Gastrocnemius medialis (tissue), 4 donors: ENCODE data around the gene GNG7. TPM values are rescaled to one million over a fixed set of nuclear protein-coding genes. Genes with fewer than 3 reads are reported as not detected.

ENCODE experiments used
- ATAC-seq, 2 donors: fragments of 150-250 bp; one replicate each; pipeline ENCODE4 v1.9.1; 2016
- DNase-seq, 2 donors: peaks; one replicate each; pipeline ENCODE4 v3.0.0-alpha.2; 2019
- H3K27ac ChIP-seq, 4 donors: fragments of 200-600 bp; sonication (generic); 1 replicate in 1 of 4; 2 replicates in 3 of 4; pipeline ENCODE4 v1.5.1; 2016 to 2018; ENCODE audit warnings: mild to moderate bottlenecking in 2 of 4, moderate library complexity in 1 of 4
- H3K27me3 ChIP-seq, 3 donors: fragments of 200-600 bp; sonication (generic) in 2 of 3; 1 replicate in 1 of 3; 2 replicates in 2 of 3; pipeline versions ENCODE4 v1.5.1 to v1.6.0; 2016 to 2019; ENCODE audit warnings: mild to moderate bottlenecking in 1 of 3, moderate library complexity in 1 of 3
- H3K36me3 ChIP-seq, 2 donors: fragments of 200-600 bp; sonication (generic) in 1 of 2; one replicate each; pipeline ENCODE4 v1.5.1; 2017 to 2018
- H3K4me1 ChIP-seq, 2 donors: fragments of 200-600 bp; sonication (generic) in 1 of 2; one replicate each; pipeline ENCODE4 v1.5.1; 2016 to 2017; ENCODE audit warnings: mild to moderate bottlenecking in 2 of 2
- H3K4me3 ChIP-seq, 4 donors: fragments of 200-600 bp; sonication (generic) in 3 of 4; 1 replicate in 1 of 4; 2 replicates in 3 of 4; pipeline ENCODE4 v1.5.1; 2016 to 2019; ENCODE audit warnings: mild to moderate bottlenecking in 2 of 4
- H3K9me3 ChIP-seq, 3 donors: fragments of 200-600 bp; sonication (generic) in 2 of 3; 1 replicate in 1 of 3; 2 replicates in 2 of 3; pipeline ENCODE4 v1.5.1; 2016 to 2019
- CTCF ChIP-seq, 5 experiments: fragments of 450-650 bp in 3 of 5; fragments of 200-600 bp in 2 of 5; sonication (generic) in 2 of 5; IDR thresholded peaks in 4 of 5; conservative IDR thresholded peaks in 1 of 5; 1 replicate in 4 of 5; 2 replicates in 1 of 5; pipeline ENCODE4 v1.5.1; 2016 to 2019; ENCODE audit warnings: antibody characterized with exemption in 5 of 5, mild to moderate bottlenecking in 3 of 5, moderate library complexity in 3 of 5
- POLR2A ChIP-seq, 2 donors: fragments of 450-650 bp; IDR thresholded peaks; one replicate each; pipeline ENCODE4 v1.6.1; 2017; ENCODE audit warnings: antibody characterized with exemption in 2 of 2, mild to moderate bottlenecking in 2 of 2, moderate library complexity in 2 of 2
- in situ Hi-C, 4 donors: fragments of 200-750 bp; cut with MboI; loops; one replicate each; pipeline versions ENCODE4 v1.15.0 to v1.8.0; 2017; ENCODE audit warnings: low sequenced_read_pairs in 4 of 4
- intact Hi-C: fragments of 100-400 bp; cut with DNase I; formaldehyde crosslinking; loops from one replicate; pipeline ENCODE4 v1.15.1; 2023; ENCODE audit warnings: low total_unique reads
- total RNA-seq, 4 donors: library from RNA; depleted of rRNA; stranded (reverse); fragments of >200 nt; gene quantifications; one replicate each; pipeline versions ENCODE4 v1.1.0 to v1.2.3, GENCODE V29; 2016

Gene GNG7
- total RNA-seq, 4 donors from 2014 or later, result 0.46 to 1.1 (median 0.62) TPM

DNA sequence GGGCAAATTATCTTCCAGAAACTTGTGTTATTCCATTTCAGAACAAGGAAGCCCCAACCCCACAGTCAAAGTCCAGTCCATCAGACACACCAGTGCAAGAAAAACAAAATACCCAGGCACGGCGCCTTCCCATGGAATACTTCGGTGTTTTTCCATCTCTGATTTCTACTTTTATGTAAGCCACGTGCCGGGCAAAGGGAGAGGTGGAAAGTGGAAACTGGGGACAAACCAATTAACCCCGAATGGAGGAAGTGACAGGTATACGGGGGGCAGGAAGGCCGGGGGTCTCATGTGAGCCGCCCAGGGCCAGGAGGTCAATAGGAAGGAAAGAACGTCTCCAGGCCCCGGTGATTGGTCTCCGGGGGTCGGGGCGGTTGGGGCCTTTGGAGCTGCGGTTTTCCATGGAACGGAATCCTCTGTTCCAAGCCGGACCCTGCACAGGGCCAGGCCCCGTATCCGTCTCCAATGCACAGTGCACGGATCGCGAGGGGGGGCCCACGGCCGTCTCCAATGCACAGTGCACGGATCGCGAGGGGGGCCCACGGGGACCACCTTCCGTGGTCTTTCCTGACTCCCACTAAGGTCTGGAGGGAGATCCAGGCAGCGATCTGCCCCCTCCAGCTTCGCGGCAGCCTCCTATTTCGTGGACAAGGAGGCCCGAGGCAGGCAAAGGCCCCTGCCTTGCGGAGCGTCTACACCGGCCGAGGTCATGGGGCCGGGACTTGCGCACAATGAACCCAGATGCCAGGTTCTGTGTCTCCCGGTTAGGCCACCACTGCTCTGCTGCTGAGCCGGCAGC is 146.9 kb downstream of the GNG7 start:
- H3K4me3 ChIP-seq, result no peak overlapping the region
- intact Hi-C loops (no loop called here), in situ Hi-C loops (no loop called here)
- DNase-seq, result no peak
- no peak for ATAC-seq
- H3K9me3 ChIP-seq, result no peaks in the 10 kb centered on the region
- H3K4me1 ChIP-seq, result peaks cover 5 to 7% of the 10 kb centered on the region in 2 donors
- H3K27me3 ChIP-seq, result no peaks in the 10 kb centered on the region
- no peak for TF ChIP-seq POLR2A (IDR thresholded peaks at IDR 0.05)
- TF ChIP-seq CTCF (IDR thresholded peaks at IDR 0.05 in 4 of 5, conservative IDR thresholded peaks at IDR 0.05 in 1 of 5), result no peak
- no peaks in the 10 kb centered on the region for H3K36me3 ChIP-seq
- no peak overlapping the region for H3K27ac ChIP-seq

GRCh38 chr19:2554856-2555255 is 147.6 kb downstream of the GNG7 start:
- Histone ChIP-seq H3K36me3 (no peaks in the 10 kb centered on the region), H3K4me1 (peaks cover 7 to 11% of the 10 kb centered on the region in 2 donors), H3K9me3 (no peaks in the 10 kb centered on the region), H3K27me3 (no peaks in the 10 kb centered on the region), H3K27ac (no peak overlapping the region), H3K4me3 (no peak overlapping the region)
- in situ Hi-C loops (no loop called here), intact Hi-C loops (no loop called here)
- TF ChIP-seq POLR2A (IDR thresholded peaks at IDR 0.05) (no peak), CTCF (IDR thresholded peaks at IDR 0.05 in 4 of 5, conservative IDR thresholded peaks at IDR 0.05 in 1 of 5) (no peak)
- DNase-seq, result no peak
- no peak for ATAC-seq

DNA sequence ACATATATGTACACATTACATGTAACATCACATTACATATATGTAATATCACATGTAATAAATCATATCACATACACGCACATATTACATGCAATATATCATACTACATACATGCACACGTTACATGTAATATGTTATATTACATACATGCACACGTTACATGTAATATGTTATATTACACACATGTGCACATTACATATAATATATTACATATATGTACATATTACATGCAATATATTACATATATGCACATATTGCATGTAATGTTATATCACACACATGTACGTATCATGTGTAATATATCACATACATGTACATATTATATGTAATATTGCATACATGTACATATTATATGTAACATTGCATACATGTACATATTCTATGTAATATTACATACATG is 149.0 kb downstream of the GNG7 start:
- intact Hi-C loops, result no loop called here
- Histone ChIP-seq H3K4me3 (no peak overlapping the region), H3K4me1 (peaks cover 7 to 11% of the 10 kb centered on the region in 2 donors), H3K27me3 (no peaks in the 10 kb centered on the region), H3K27ac (no peak overlapping the region), H3K36me3 (no peaks in the 10 kb centered on the region), H3K9me3 (no peaks in the 10 kb centered on the region)
- in situ Hi-C loops, result no loop called here
- no peak for DNase-seq
- TF ChIP-seq CTCF (IDR thresholded peaks at IDR 0.05 in 4 of 5, conservative IDR thresholded peaks at IDR 0.05 in 1 of 5), result no peak
- no peak for TF ChIP-seq POLR2A (IDR thresholded peaks at IDR 0.05)
- ATAC-seq, result no peak

DNA sequence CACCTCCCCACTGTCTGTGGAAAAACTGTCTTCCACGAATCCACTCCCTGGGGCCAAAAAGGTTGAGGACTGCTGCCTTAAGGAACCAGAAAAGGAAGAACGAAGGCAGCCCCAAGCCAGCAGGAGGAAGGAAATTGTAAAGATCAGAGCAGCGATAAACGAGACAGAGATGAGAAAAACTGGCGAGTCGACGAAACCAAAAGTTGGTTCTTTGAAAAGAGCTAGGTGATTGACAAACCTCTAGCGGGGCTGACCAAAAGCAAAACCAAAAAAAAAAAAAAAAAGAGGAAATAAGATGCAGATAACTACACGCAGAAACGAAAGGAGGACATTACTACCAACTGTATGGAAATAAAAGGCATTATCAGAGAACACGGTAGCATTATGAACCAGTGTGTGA is 149.6 kb downstream of the GNG7 start:
- Histone ChIP-seq H3K27me3 (no peaks in the 10 kb centered on the region), H3K9me3 (no peaks in the 10 kb centered on the region), H3K27ac (peak overlapping the region in 3 of 4 donors; percentile 32 to 64 (median 59)), H3K4me1 (peaks cover 7 to 11% of the 10 kb centered on the region in 2 donors), H3K4me3 (peak overlapping the region in 1 of 4 donors; percentile 24), H3K36me3 (no peaks in the 10 kb centered on the region)
- in situ Hi-C loops (no loop called here), intact Hi-C loops (no loop called here)
- no peak for ATAC-seq
- no peak for DNase-seq
- TF ChIP-seq POLR2A (IDR thresholded peaks at IDR 0.05), result no peak
- no peak for TF ChIP-seq CTCF (IDR thresholded peaks at IDR 0.05 in 4 of 5, conservative IDR thresholded peaks at IDR 0.05 in 1 of 5)

- H3K27ac ChIP-seq, result no peak overlapping the region
Observed at GRCh38 chr19:2551864-2552185, 150.7 kb downstream of the GNG7 start.

More at GRCh38 chr19:2551864-2552185, 150.7 kb downstream of the GNG7 start:
- TF ChIP-seq CTCF (IDR thresholded peaks at IDR 0.05 in 4 of 5, conservative IDR thresholded peaks at IDR 0.05 in 1 of 5), result no peak
- no peak for TF ChIP-seq POLR2A (IDR thresholded peaks at IDR 0.05)
- Histone ChIP-seq H3K9me3 (no peaks in the 10 kb centered on the region), H3K4me1 (peaks cover 10 to 15% of the 10 kb centered on the region in 2 donors), H3K4me3 (no peak overlapping the region), H3K36me3 (no peaks in the 10 kb centered on the region), H3K27me3 (no peaks in the 10 kb centered on the region)
- ATAC-seq, result no peak
- intact Hi-C loops, result no loop called here
- DNase-seq, result no peak
- in situ Hi-C loops, result no loop called here
